ENCODE data around the gene CNTF.

Gene CNTF

DNA sequence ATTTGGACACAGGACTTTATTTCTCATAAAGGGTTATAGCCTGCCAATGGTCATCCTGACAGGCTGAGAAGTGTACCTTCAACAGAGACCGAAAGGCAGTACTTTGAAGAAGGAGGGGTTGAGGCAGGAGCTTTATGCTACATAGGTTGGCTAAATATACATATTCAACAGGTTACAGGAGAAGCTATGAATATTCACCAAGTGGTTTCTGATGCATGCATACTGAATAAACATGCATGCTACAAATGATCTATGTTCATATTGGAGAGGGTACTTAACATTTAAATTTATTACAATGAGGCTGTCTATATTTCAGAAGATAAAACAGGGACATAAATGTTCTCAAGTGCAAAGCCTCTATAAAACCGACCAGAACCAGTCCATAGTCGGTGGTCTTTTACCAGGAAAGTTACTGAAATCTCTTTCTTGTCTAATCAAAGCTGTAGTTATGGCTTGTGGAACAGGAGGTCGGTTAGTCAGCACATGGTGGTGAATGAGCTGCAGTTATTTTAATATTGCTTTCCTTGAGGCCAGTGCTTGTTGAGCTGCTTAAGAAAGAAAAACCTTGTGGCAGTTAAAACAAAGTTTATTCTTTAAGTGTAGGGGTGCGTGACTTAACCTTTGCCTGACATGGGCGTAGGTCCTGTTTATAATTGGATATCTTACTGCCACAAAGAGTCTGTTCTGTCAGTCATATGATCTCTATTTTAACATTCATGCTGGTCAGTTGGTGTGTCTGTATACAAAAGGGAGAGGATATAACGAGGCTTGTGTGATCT, 19.5 kb downstream of the CNTF start:
- DNase-seq (ENCODE audit: low read depth) = no peak

DNA sequence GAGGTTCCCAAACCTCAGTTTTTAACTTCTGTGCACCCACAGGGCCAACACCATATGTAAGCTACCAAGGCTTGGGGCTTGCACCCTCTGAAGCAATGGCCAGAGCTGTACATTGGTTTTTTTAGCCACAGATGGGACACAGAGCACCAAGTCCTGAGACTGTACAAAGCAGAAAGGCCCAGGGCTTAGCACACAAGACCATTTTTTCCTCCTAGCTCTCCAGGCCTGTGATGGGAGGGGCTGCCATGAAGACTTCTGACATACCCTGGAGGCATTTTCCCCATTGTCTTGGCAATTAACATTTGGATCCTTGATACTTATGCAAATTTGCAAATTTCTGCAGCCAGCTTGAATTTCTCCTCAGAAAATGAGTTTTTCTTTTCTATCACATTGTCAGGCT, 23.4 kb downstream of the CNTF start:
- no peak for DNase-seq (ENCODE audit: low read depth)

DNA sequence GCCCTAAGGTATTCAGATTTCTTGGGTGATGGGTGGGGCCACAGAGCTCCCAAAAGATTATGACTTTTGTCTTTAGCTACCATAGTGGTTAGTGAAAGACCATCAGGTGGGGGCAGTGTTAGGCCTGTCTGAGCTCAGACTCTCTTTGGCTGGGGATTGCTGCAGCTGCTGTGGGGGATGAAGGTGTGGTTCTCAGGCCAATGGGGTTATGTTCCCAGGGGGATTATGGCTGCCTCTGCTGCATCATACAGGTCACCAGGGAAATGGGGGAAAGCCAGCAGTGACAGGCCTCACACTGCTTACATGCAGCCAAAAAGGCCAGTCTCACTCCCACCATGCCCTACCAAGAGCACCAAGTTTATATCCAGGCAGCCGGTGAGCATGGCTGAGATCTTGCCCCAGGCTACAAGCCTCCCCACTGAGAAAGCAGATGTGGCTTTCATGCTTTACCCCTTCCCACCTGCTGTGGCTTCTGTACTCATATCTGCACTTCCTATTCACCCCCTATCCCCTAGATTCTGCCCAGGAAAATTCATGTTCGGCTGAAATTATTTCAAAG, 24.8 kb downstream of the CNTF start:
- no peak for DNase-seq (ENCODE audit: low read depth)

DNA sequence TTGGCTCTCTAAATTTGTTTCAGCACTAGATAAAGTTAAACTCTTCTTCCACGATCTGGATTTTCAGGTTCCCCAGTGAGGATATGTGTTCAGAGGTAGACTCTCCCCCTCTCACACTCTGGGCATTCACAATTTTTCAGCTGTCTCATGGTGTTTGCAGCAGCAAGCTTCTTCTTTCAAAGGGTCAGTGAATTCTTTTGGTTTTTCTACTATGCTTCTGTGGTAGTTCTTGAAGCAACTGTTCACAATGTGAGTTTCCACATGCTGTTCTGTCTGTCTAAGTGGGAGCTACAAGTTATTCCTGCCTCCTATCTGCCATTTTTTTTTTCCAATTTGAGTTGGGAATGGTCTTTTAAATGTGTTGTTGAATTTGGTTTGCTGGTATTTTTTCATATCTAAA, 25.4 kb downstream of the CNTF start:
- no peak for DNase-seq (ENCODE audit: low read depth)

DNA sequence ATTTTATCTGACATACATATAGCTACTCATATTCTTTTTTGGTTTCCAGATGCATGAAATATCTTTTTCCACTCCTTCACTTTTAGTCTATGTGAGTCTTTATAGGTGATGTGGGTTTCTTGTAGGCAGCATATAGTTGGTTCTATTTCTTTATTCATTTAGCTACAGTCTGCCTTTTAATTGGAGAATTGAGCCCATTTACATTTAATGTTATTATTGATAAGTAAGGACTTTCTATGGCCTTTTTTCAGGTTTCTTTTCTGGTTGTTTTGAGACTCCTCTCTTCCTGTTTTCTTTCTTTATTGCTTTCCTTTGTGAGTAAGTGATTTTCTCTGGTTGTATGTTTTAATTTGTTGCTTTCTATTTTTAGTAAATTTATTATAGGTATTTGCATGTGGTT, 27.2 kb downstream of the CNTF start:
- no peak for DNase-seq (ENCODE audit: low read depth)

DNA sequence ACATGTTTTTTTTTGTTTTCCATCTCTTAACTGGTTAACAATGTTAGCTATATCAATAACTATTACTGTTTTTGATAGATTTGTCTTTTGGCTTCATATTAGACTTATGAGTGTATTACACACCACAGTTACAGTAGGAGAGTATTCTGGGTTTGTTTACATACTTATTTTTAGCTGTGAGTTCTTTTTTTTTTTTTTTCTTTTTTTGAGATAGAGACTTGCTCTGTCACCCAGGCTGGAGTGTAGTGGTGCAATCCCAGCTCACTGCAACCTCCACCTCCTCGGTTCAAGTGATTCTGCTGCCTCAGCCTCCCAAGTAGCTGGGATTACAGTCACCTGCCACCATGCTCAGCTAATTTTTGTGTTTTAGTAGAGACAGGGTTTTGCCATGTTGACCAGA, 28.0 kb downstream of the CNTF start:
- DNase-seq (ENCODE audit: low read depth) = no peak

DNA sequence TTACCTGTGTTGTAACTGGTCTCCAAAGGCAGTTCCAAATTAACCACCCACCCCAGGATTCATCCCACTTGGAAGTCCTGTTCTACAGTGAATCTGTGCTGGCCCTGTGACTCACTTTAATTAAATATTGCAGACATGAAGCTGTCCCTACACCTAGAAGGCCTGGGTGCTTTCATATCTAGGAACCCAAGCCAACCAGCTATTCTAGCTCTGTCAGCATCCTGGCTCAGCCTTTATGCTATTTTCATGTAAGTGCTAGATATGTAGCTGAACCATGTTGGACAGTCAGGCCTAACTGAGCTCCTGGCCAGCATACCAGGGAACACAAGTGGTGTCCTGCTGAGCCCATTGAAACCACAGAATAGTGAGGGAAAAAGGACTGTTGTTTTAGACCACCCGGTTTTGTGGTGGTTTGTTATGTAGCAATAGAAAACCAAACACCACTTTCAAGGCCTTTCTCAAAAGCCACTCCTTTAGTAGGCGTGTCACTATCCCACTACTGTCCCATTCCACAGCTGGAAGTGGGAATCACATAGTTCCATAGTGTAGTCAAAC, 30.3 kb downstream of the CNTF start:
- no peak for DNase-seq (ENCODE audit: low read depth)

DNA sequence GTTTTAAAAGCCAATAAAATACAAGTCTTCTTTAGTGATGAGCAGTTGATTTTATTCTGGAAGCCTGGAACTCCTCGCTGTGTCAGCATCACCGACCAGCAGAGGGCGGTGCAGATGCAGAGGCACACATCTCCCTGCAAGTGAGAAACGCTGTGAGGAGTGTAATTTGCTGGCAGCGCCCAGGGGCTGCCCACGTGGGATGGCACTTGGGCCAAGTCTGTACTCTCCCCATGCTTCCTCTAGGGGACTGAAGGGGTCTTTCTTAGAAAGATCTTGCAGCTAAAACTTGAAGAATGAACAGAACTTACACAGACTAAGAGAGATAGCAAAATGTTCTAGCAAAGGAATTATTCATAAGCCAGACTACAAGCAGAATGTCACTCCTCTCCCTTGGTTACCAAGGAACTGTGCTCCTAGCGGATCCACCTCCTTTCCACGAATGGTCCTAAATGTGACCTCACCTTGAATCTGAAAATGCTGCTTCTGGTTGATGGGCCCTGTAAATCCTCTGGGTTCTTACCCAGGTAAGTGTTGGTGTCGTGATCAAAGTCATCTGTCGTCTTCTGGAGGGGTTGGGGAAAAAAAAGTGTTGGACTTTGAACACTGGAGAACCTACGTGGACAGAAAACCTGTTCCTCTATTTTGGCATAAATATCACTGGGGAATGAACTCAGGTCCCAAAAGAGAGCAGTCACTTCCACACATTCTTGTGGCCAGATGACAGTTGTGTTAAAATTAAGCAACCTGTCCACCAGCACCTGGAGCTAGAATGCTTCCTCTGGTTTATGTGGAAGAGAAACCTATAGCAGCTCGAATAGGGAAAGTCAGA, 31.8 kb downstream of the CNTF start:
- DNase-seq (ENCODE audit: low read depth) = peak; percentile 59

DNA sequence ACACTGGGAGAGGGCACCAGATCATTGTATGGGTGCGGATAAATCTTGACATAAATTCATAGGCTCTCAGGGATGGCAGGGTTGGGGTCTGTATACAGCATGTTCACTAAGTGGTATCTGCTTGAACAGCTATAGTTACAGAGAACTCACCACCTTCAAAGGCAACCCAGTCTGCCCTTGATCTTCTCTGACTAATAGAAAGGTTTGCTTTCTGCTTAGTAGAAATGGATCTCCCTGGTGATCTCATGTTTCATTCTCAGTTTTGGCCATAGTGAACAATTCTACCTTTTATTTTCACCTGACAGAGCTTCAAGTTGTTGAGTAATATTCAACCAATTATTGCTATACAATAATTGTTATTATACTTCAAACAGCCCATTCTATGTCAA, 32.4 kb downstream of the CNTF start:
- DNase-seq (ENCODE audit: low read depth) = no peak

DNA sequence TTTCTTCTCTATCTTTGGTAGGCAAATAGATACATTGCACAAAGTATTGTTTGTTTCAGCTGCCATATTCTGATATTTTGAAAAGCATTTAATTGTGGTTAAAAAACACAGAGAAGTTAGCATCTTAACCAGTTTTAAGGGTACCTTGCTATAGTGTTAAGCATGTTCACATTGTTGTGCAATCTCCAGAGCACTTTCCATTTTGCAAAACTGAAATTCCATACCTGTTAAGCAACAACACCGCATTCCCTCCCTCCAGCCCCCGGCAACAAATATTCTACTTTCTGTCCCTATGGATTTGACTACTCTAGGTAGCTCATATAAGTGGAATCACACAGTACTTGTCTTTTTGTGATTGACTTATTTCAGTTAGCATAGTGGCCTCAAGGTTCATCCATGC, 33.9 kb downstream of the CNTF start:
- DNase-seq (ENCODE audit: low read depth) = no peak

DNA sequence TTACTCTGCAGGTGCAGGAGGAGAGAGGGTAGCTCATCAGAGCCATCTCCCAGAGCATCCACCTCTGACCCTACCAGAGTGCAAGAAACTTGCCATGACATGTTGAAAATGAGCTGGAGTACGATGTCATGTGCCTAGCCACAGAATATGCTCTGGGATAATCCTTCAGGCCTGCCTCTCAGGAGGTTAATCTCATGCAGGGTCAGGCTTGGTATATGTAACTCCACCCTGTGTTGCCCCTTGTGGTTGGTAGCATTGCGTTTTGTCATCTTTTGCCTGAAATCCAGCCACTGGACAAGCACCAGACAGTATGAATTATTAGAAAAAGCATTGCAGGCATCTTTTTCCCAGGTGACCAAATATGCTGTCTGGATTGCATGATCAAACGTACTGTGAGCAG, 36.2 kb downstream of the CNTF start:
- DNase-seq (ENCODE audit: low read depth) = no peak

DNA sequence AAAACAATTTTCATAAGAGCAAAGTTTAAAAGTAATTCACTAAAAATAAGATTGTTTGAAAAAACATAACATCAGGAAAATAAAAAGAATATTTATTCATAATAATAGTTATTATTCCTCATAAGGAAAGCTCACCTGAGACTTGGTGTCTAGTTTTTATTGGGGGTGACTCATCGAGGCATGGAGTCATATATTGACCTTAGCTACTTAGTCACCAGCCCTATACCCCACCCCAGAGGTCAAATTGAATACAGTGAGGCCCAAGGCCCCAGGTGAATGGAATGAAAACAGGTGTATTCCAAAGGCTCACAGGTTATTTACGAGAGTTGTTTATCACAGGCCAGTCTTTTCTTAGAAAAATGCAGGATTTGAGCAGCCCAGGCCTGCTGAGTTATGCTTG, 36.9 kb downstream of the CNTF start:
- no peak for DNase-seq (ENCODE audit: low read depth)

DNA sequence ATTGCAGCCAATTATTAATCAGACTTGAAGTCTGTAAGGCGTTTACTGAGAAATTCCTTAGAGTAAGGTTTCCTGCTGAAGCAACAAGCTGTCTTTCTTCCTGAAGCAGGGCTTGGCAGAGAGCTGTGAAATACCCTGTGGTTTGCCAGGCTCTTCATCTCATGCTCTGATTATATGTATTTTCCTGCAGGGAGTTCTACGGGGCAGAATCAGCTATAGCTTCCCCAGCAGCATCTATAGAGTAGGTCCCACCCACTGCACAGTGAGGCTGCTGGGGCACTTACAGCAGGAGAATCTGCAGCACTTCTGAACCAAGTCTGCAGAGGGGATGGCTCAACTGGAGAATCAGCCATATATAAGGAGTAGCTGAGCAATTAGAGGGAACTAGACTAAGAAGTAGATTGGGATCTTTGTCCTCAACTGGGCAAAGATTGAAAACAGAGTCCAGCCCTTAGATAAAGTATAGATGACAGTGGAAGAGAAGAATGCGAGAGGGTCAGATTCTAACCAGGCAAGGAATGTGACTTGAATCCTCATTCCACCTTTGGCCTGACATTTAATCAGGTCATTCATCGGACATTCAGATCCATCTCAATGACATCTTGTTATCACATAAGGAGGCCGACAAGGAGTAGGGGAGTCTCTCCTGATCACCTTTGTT, 37.6 kb downstream of the CNTF start:
- DNase-seq (ENCODE audit: low read depth) = no peak

DNA sequence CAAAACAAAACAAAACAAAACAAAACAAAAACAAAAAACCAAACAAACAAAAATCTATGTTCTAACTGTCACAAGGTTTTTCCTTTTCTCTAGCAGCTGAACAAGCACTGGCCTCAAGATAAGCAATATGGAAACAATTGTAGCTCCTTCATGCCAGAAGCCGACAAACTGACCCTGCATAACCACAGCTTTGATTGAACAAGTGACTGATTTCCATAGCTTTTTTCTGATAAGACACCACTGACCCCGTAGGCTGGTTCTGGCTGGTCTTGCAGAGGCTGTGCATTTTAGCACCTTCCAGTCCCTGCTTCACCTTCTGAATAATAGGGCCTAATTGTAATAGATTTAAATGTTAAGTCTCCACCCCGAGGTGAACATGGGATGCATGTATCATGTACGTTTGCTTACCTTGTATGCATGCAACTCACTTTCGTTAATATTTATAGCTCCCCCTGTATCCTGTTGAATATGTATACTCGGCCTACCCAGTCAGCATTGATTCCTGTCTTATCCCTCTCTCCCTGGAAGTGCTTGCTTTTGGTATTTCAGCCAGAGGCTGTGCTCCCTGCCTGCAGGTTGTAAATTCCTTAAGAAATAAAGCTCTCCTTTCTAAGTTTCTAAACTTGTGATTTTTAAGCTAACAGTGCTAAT, 49.6 kb downstream of the CNTF start:
- DNase-seq (ENCODE audit: low read depth) = no peak

DNA sequence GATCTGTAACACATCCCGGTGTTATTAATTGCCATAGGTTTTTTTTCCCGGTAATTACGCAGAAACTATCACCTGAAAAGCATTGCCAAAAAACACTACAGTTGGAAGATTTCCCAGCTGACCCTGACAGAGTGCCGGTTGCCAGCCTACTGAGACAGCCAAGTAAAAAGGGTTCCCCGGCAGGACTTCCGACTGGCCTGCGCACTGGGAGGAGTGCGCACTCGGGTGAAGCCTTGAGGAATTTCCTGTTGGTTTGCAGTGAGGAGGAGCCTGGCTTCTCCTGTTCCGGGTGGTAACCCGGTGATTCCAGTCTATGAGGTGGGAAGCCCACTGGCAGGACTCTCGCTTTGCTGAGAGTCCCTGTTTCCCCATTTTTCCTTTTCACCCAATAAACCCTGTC, 52.1 kb downstream of the CNTF start:
- no peak for DNase-seq (ENCODE audit: low read depth)
